WTC11 (cell line): ENCODE data around the gene PER1.

ENCODE experiments used
- ELF4 ChIP-seq: sonication (generic); formaldehyde crosslinking; IDR thresholded peaks from 2 replicates; pipeline ENCODE4 v1.8.1; 2022; ENCODE audit warnings: low read depth, mild to moderate bottlenecking, moderate library complexity, missing genetic modification reagents
- NR3C1 ChIP-seq: sonication (generic); formaldehyde crosslinking; conservative IDR thresholded peaks from 2 replicates; pipeline ENCODE4 v1.8.1; 2023; ENCODE audit warnings: low read depth, mild to moderate bottlenecking, missing genetic modification reagents
- SP1 ChIP-seq: sonication (generic); formaldehyde crosslinking; conservative IDR thresholded peaks from 2 replicates; pipeline ENCODE4 v1.8.1; 2022; ENCODE audit warnings: missing genetic modification reagents
- TF ChIP-seq, protein P1 (sequence below): fragments of 200-600 bp; IDR thresholded peaks from 2 replicates; pipeline ENCODE4 v1.8.0; 2022; ENCODE audit warnings: antibody characterized with exemption
- TF ChIP-seq, protein P2 (sequence below): fragments of 250-450 bp; sonication (Bioruptor Pico); IDR thresholded peaks from 2 replicates; pipeline ENCODE4 v1.9.0; 2021; ENCODE audit warnings: mild to moderate bottlenecking

DNA sequence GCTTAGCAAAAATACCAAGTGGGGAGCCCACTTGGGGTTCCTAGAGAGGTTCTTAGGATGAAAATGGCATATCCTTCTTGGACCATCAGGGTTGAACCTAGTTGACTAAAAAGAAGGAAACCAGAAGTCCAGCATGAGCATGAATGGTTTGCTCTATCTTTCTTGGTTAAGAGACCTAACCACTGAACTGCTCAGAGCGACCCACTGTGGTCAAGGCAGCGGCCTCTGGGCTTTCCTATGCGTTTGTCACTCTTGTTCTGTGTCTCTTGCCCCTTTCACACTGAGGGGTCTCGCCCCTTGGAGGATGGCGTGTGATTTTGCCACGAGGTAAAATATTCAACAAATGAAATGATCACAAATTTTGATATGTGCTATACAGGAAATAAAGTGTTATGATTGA lies 38.3 kb upstream of the PER1 start:
- no peak for TF ChIP-seq ELF4 (CRISPR knock-in tag)
- TF ChIP-seq, protein P1, sequence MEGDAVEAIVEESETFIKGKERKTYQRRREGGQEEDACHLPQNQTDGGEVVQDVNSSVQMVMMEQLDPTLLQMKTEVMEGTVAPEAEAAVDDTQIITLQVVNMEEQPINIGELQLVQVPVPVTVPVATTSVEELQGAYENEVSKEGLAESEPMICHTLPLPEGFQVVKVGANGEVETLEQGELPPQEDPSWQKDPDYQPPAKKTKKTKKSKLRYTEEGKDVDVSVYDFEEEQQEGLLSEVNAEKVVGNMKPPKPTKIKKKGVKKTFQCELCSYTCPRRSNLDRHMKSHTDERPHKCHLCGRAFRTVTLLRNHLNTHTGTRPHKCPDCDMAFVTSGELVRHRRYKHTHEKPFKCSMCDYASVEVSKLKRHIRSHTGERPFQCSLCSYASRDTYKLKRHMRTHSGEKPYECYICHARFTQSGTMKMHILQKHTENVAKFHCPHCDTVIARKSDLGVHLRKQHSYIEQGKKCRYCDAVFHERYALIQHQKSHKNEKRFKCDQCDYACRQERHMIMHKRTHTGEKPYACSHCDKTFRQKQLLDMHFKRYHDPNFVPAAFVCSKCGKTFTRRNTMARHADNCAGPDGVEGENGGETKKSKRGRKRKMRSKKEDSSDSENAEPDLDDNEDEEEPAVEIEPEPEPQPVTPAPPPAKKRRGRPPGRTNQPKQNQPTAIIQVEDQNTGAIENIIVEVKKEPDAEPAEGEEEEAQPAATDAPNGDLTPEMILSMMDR = no peak
- TF ChIP-seq, protein P2, sequence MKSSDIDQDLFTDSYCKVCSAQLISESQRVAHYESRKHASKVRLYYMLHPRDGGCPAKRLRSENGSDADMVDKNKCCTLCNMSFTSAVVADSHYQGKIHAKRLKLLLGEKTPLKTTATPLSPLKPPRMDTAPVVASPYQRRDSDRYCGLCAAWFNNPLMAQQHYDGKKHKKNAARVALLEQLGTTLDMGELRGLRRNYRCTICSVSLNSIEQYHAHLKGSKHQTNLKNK (CRISPR knock-in tag) = no peak
- no peak for TF ChIP-seq SP1 (CRISPR knock-in tag)
- TF ChIP-seq NR3C1 (CRISPR knock-in tag) = no peak
